Measurements from ENCODE around the gene MICAL2.

Gene MICAL2

GRCh38 chr11:12098601-12099000, 11.8 kb upstream of the MICAL2 start:
- DNase-seq, result no peak

GRCh38 chr11:12099132-12099873, 11.1 kb upstream of the MICAL2 start:
- DNase-seq, result no peak

GRCh38 chr11:12100429-12100828, 10.0 kb upstream of the MICAL2 start:
- DNase-seq, result no peak

GRCh38 chr11:12100841-12101242, 9.5 kb upstream of the MICAL2 start:
- DNase-seq, result no peak

- DNase-seq, result no peak
Observed at GRCh38 chr11:12101318-12101717, 9.1 kb upstream of the MICAL2 start.

GRCh38 chr11:12102588-12103410, 7.6 kb upstream of the MICAL2 start:
- no peak for DNase-seq

GRCh38 chr11:12103411-12104225, 6.8 kb upstream of the MICAL2 start:
- DNase-seq, result no peak

GRCh38 chr11:12105471-12105870, 4.9 kb upstream of the MICAL2 start:
- no peak for DNase-seq

- no peak for DNase-seq
Observed at GRCh38 chr11:12106101-12106500, 4.3 kb upstream of the MICAL2 start.

- no peak for DNase-seq
Observed at GRCh38 chr11:12106501-12106900, 3.9 kb upstream of the MICAL2 start.

GRCh38 chr11:12108875-12109453, 1.4 kb upstream of the MICAL2 start:
- DNase-seq, result no peak

GRCh38 chr11:12109591-12110196, 696 bp upstream of the MICAL2 start:
- no peak for DNase-seq

GRCh38 chr11:12110714-12111548, 541 bp downstream of the MICAL2 start:
- DNase-seq, result no peak

GRCh38 chr11:12111549-12112520, 1.4 kb downstream of the MICAL2 start:
- no peak for DNase-seq

- no peak for DNase-seq
Observed at GRCh38 chr11:12112750-12113149, 2.4 kb downstream of the MICAL2 start.

GRCh38 chr11:12113294-12113693, 2.9 kb downstream of the MICAL2 start:
- DNase-seq, result no peak

- DNase-seq, result no peak
Observed at GRCh38 chr11:12114193-12115033, 4.0 kb downstream of the MICAL2 start.

- no peak for DNase-seq
Observed at GRCh38 chr11:12116425-12117032, 6.1 kb downstream of the MICAL2 start.

- no peak for DNase-seq
Observed at GRCh38 chr11:12117200-12117599, 6.8 kb downstream of the MICAL2 start.
